Skeletal muscle tissue (tissue), 4 donors: ENCODE data around the gene WASL. TPM values are rescaled to one million over a fixed set of nuclear protein-coding genes. Genes with fewer than 3 reads are reported as not detected.

Experiments used
- H3K27ac ChIP-seq: one replicate; pipeline ENCODE4 v1.7.0; 2013; ENCODE audit warnings: mild to moderate bottlenecking, low read depth, low read length, inconsistent platforms
- H3K27me3 ChIP-seq, 3 donors: one replicate each; pipeline ENCODE4 v1.7.0; 2013; ENCODE audit warnings: low read length in 3 of 3; ENCODE audit not compliant: control insufficient read depth in 3 of 3, insufficient read depth in 3 of 3
- H3K36me3 ChIP-seq, 3 donors: one replicate each; pipeline ENCODE4 v1.7.0; 2013; ENCODE audit warnings: low read length in 3 of 3; ENCODE audit not compliant: control insufficient read depth in 3 of 3, insufficient read depth in 3 of 3
- H3K4me1 ChIP-seq, 3 donors: one replicate each; pipeline ENCODE4 v1.7.0; 2013; ENCODE audit warnings: low read length in 3 of 3, mild to moderate bottlenecking in 3 of 3; ENCODE audit not compliant: control insufficient read depth in 3 of 3, insufficient read depth in 3 of 3
- H3K4me3 ChIP-seq, 3 donors: one replicate each; pipeline ENCODE4 v1.7.0; 2013; ENCODE audit warnings: low read length in 3 of 3
- H3K9ac ChIP-seq, 3 donors: one replicate each; pipeline ENCODE4 v1.7.0; 2013; ENCODE audit warnings: low read length in 3 of 3, mild to moderate bottlenecking in 3 of 3, moderate library complexity in 2 of 3, low read depth in 1 of 3
- H3K9me3 ChIP-seq, 3 donors: one replicate each; pipeline ENCODE4 v1.7.0; 2013; ENCODE audit warnings: low read length in 3 of 3; ENCODE audit not compliant: control insufficient read depth in 3 of 3
- total RNA-seq: library from RNA; depleted of rRNA; stranded (reverse); fragments of >200 nt; gene quantifications from one replicate; pipeline ENCODE4 v1.2.3, GENCODE V29; 2014
- donor health status: Osteomylitis.

The WASL gene
- total RNA-seq, 1 donor from 2014 or later, result 15.1 TPM

DNA sequence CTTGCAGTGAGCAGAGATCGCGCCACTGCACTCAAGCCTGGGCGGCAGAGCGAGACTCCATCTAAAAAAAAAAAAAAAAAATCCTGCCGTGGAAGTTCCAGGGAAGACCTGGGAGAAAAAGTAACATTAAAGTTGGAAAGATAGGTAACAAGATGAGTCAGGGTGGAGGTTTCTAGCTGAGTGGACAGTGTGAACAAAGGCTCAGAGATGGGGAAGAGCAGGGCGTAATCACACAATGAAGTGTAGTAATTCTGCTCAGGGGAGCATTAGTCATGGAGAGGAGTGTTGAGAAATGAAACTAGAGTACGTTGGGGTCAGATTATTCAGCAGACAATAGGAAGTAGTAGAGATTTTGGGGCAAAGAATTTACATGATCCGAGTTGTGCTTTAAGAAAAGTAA lies 21.6 kb upstream of the WASL start:
- Histone ChIP-seq H3K36me3 (no peaks in the 10 kb centered on the region), H3K4me3 (no peak overlapping the region), H3K4me1 (no peaks in the 10 kb centered on the region), H3K9me3 (no peaks in the 10 kb centered on the region), H3K27ac (no peak overlapping the region), H3K27me3 (no peaks in the 10 kb centered on the region), H3K9ac (no peak overlapping the region)

DNA sequence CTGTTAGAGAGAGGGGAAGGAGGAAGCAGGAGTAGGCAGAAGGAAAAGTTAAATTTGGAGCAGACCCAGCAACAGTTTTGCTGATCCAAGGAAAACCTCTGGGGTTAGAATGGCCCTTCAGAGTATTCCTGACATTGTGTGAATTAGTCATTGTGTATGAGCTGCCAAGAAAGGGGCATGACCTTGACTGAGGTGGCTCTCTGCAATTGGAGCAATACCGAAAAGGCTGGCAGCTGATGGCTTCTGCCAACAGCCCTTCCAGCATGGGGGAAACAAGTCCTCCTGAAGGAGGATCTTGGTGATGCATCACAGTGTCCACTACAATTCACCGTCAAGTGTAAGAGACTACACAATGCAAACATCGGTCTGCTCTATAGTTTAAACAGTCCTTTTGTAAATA lies 20.6 kb upstream of the WASL start:
- no peak overlapping the region for H3K27ac ChIP-seq
- H3K36me3 ChIP-seq, result no peaks in the 10 kb centered on the region
- H3K27me3 ChIP-seq, result no peaks in the 10 kb centered on the region
- H3K4me1 ChIP-seq, result no peaks in the 10 kb centered on the region
- H3K9me3 ChIP-seq, result no peaks in the 10 kb centered on the region
- no peak overlapping the region for H3K4me3 ChIP-seq
- no peak overlapping the region for H3K9ac ChIP-seq

DNA sequence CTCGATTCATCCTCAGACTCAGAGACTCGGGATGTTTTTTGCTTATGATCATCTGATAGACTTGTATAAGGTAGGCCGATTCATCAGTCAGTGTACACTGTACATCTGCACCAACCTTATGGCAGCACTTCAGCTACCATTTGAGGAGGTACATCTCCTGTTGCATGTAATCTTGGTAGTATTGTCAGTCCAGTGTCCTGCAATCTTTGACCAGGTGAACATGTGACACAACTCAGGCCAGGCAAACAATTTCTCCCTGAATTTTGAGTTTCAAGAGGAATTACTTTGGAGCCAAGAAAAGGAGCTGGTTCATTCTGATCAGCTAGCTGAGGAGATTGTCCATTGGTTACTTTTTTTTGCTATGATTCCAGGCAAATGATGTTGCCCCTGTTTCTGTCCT lies 19.7 kb upstream of the WASL start:
- Histone ChIP-seq H3K4me3 (no peak overlapping the region), H3K36me3 (no peaks in the 10 kb centered on the region), H3K27ac (no peak overlapping the region), H3K9me3 (no peaks in the 10 kb centered on the region), H3K9ac (no peak overlapping the region), H3K4me1 (no peaks in the 10 kb centered on the region), H3K27me3 (no peaks in the 10 kb centered on the region)

DNA sequence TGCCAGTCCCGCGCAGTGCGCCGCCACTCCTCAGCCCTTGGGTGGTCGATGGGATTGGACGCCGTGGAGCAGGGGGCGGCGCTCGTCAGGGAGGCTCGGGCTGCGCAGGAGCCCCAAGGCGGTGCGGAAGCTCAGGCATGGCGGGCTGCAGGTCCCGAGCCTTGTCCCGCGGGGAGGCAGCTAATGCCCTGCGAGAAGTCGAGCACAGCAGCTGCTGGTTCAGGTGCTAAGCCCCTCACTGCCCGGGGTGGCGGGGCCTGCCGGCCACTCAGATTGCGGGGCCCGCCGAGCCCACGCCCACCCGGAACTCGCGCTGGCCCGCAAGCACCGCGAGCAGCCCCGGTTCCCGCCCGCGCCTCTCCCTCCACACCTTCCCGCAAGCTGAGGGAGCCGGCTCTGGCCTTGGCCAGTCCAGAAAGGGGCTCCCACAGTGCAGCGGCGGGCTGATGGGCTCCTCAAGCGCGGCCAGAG lies 14.4 kb upstream of the WASL start:
- Histone ChIP-seq H3K27ac (no peak overlapping the region), H3K27me3 (no peaks in the 10 kb centered on the region), H3K4me1 (no peaks in the 10 kb centered on the region)

DNA sequence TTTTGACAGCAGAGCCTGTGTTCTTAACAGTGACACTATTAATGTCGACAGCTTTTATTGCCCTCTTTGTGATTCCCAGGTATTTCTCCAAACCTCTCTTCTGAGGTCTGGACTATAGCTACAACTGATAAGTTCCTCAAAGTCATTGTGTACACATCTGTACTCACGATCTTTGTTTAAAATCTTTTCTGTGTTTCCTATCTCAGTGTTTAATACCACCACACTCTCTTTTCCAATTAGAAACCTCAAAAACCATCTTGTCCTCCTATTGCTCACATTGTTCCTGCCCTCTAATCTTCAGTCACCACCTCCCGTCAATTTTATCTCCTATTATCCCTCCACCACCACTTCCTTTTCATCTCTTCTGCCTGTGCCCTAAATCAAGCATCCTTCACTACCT lies 12.9 kb upstream of the WASL start:
- H3K9ac ChIP-seq, result no peak overlapping the region
- H3K4me3 ChIP-seq, result no peak overlapping the region
- no peak overlapping the region for H3K27ac ChIP-seq
- no peaks in the 10 kb centered on the region for H3K4me1 ChIP-seq
- no peaks in the 10 kb centered on the region for H3K36me3 ChIP-seq
- no peaks in the 10 kb centered on the region for H3K27me3 ChIP-seq
- H3K9me3 ChIP-seq, result no peaks in the 10 kb centered on the region

More for the DNA sequence above, 14.4 kb upstream of the WASL start:
- H3K9me3 ChIP-seq, result no peaks in the 10 kb centered on the region
- H3K4me3 ChIP-seq, result no peak overlapping the region
- H3K36me3 ChIP-seq, result no peaks in the 10 kb centered on the region
- no peak overlapping the region for H3K9ac ChIP-seq

DNA sequence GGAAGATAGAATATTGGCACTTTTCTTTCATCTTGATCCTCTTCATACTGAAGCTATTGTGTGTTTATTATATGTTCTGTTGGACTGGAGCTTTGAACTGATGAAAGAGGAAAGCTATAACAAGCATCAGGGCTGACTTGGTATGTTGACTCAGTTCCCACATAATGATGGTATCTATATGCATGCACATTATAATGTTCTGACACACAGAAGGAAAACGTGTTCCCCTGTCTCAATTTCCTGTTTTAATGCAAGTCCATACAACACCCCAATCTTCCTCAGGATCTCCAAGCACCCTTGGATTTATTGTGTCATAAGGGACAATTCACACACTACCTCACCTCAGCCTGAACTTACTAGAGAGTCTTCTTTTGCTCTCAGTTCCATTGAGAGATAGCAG lies 8.3 kb upstream of the WASL start:
- Histone ChIP-seq H3K9ac (no peak overlapping the region), H3K4me3 (no peak overlapping the region), H3K36me3 (no peaks in the 10 kb centered on the region), H3K4me1 (no peaks in the 10 kb centered on the region), H3K27ac (no peak overlapping the region), H3K9me3 (no peaks in the 10 kb centered on the region), H3K27me3 (no peaks in the 10 kb centered on the region)

DNA sequence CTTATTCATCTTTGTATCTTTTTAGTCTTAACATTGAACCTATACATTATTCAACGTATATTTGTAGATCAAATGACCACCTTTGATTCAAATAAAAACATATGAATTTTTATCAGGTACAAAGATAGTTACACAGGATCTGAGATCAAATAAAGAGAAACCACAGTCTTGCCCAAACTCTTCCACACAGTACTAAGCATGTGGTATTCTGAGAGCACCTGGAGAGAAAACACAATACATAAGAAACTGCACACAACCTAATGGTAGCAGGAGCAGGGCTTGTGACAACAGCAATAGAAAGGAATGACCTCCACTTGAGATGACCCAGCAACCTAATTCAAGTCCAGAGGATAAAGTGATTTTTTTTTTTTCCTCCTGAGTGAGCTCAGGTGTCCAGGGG lies 6.5 kb upstream of the WASL start:
- Histone ChIP-seq H3K36me3 (no peaks in the 10 kb centered on the region), H3K9ac (no peak overlapping the region), H3K4me1 (peaks cover 0 to 2% (median 0%) of the 10 kb centered on the region in 3 donors), H3K27ac (no peak overlapping the region), H3K9me3 (no peaks in the 10 kb centered on the region), H3K4me3 (no peak overlapping the region), H3K27me3 (no peaks in the 10 kb centered on the region)

DNA sequence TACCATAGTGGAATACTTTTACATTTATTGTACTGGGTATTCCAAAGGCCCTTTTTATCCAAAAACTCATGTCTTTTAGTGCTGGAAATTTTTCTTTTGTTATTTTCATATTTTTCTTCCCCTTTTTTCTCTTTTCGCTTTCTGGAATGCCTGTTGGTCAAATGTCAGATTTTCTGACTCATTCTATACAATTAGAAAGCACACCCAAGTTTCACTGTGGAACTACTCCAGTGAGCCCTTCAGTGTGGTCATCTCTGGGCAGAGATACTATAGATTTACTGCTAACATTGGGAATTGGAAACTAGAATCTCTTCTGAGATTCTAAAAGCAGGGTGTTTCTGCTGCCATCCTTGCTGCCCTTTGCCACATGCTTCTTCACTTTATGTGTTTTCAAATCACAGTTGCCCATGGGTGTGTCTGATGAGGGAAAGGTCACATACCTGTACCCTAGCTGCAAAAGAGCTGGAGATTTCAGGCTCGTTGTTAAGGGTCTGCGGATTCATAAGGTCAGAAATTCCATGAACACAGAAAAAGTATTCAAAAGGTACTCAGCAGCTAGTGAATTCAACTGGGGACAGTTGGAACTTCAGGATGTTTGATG lies 5.6 kb upstream of the WASL start:
- H3K9me3 ChIP-seq, result no peaks in the 10 kb centered on the region
- H3K27ac ChIP-seq, result no peak overlapping the region
- H3K27me3 ChIP-seq, result no peaks in the 10 kb centered on the region
- H3K9ac ChIP-seq, result no peak overlapping the region
- no peaks in the 10 kb centered on the region for H3K36me3 ChIP-seq
- H3K4me1 ChIP-seq, result peaks cover 0 to 6% (median 0%) of the 10 kb centered on the region in 3 donors
- no peak overlapping the region for H3K4me3 ChIP-seq

DNA sequence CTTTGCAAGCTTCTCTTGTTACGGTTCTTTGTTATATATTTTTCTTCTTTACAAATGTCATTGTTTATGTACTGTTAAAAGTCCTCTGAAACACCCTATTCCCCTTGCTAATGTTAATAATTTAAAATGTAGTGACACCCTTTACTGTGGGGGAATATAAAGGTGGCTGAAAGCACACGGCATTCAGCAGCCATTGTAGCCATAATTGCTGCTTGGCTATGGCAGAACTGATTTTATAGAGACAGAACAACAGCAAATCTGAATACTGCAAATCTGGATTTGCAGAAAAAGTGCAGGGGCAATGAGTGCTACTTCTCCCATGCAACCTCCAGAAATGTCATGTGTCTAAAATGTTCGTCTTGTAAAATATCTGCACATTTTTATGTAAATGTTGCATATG lies 3.7 kb upstream of the WASL start:
- Histone ChIP-seq H3K36me3 (no peaks in the 10 kb centered on the region), H3K9me3 (no peaks in the 10 kb centered on the region), H3K4me1 (peaks cover under 1 to 8% (median 2%) of the 10 kb centered on the region in 3 donors), H3K4me3 (no peak overlapping the region), H3K27me3 (no peaks in the 10 kb centered on the region), H3K27ac (no peak overlapping the region), H3K9ac (no peak overlapping the region)

DNA sequence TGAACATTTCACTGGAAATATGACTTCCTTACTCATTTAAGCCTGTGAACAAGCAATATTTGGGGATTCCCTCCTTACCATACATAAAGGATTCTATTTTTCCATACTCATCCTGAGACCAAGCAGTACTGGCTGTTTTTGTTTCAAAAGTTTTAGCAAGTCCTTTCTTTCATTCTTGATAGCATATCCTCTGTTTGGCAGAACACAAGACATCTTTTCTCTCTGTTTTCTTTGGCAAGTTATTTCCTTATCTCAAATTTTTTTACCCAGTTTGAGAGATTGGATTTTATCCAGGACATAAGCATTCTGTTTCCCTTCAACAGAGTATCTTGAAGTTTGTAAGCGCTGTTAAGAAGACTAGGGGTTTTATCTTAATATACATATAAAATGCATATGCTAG lies 3.0 kb upstream of the WASL start:
- Histone ChIP-seq H3K4me3 (no peak overlapping the region), H3K27ac (no peak overlapping the region), H3K9ac (no peak overlapping the region), H3K27me3 (no peaks in the 10 kb centered on the region), H3K36me3 (no peaks in the 10 kb centered on the region), H3K4me1 (peaks cover 8 to 13% (median 9%) of the 10 kb centered on the region in 3 donors), H3K9me3 (no peaks in the 10 kb centered on the region)
